Endodermal cell (in vitro differentiated cells): ENCODE results near the gene CDC25B. TPM values are rescaled to one million over a fixed set of nuclear protein-coding genes. Genes with fewer than 3 reads are reported as not detected.
A peak's percentile ranks its signal among the peaks of the same experiment; 100 is the strongest.

ENCODE experiments used
- DNase-seq: peaks from one replicate; pipeline ENCODE4 v3.0.0-alpha.2; 2017
- H3K27ac ChIP-seq: 2 replicates; pipeline ENCODE4 v1.5.1; 2013; ENCODE audit warnings: mild to moderate bottlenecking, low read depth, low read length, moderate library complexity
- H3K27me3 ChIP-seq: 2 replicates; pipeline ENCODE4 v1.6.1; 2013; ENCODE audit warnings: mild to moderate bottlenecking, low read length, moderate library complexity; ENCODE audit not compliant: insufficient read depth, control insufficient read depth, poor library complexity, severe bottlenecking
- H3K36me3 ChIP-seq: 2 replicates; pipeline ENCODE4 v1.7.0; 2013; ENCODE audit warnings: mild to moderate bottlenecking, low read length, moderate library complexity; ENCODE audit not compliant: control insufficient read depth, insufficient read depth
- H3K4me1 ChIP-seq: one replicate; pipeline ENCODE4 v1.7.0; 2013; ENCODE audit warnings: low read length; ENCODE audit not compliant: control insufficient read depth, insufficient read depth
- H3K4me3 ChIP-seq: 2 replicates; pipeline ENCODE4 v1.5.1; 2013; ENCODE audit warnings: mild to moderate bottlenecking, low read length, moderate library complexity
- H3K9ac ChIP-seq: 2 replicates; pipeline ENCODE4 v1.6.1; 2013; ENCODE audit warnings: mild to moderate bottlenecking, low read length, moderate library complexity; ENCODE audit not compliant: poor library complexity, severe bottlenecking; ENCODE audit errors: extremely low read depth
- H3K9me3 ChIP-seq: 2 replicates; pipeline ENCODE4 v1.6.1; 2013; ENCODE audit warnings: mild to moderate bottlenecking, low read length, moderate library complexity; ENCODE audit not compliant: control insufficient read depth
- H3K27ac Mint-ChIP-seq: 2 replicates; pipeline ENCODE4 v1.8.0; 2020; ENCODE audit warnings: mixed read lengths
- H3K27me3 Mint-ChIP-seq: 2 replicates; pipeline ENCODE4 v1.8.0; 2021; ENCODE audit warnings: mild to moderate bottlenecking, mixed read lengths; ENCODE audit not compliant: insufficient read depth
- H3K36me3 Mint-ChIP-seq: 2 replicates; pipeline ENCODE4 v1.8.0; 2020; ENCODE audit warnings: low read depth, mixed read lengths
- H3K4me1 Mint-ChIP-seq: 2 replicates; pipeline ENCODE4 v1.8.0; 2020; ENCODE audit warnings: mixed read lengths
- H3K4me3 Mint-ChIP-seq: 2 replicates; pipeline ENCODE4 v1.8.0; 2020; ENCODE audit warnings: mild to moderate bottlenecking, moderate library complexity, mixed read lengths
- H3K9me3 Mint-ChIP-seq: 2 replicates; pipeline ENCODE4 v1.8.0; 2020; ENCODE audit warnings: mild to moderate bottlenecking, mixed read lengths
- CTCF ChIP-seq: fragments of 200-600 bp; sonication (generic); conservative IDR thresholded peaks from 2 replicates; pipeline ENCODE4 v1.5.0; 2021; ENCODE audit warnings: antibody characterized with exemption, mild to moderate bottlenecking
- WGBS, 2 experiments: methylation state at CpG; one replicate each; pipeline versions ENCODE4 v1.1.5 to v1.1.7; 2013; ENCODE audit warnings: missing lambda C conversion rate in 2 of 2, mixed read lengths in 1 of 2; ENCODE audit not compliant: insufficient coverage in 1 of 2, insufficient read length in 1 of 2; 5-methylcytosine and 5-hydroxymethylcytosine counted together
- total RNA-seq, 2 donors: library from RNA; stranded (reverse); fragmentation: NEBNext Ultra II Directional in 1 of 2; extraction: Animal tissue kit (Norgen Biotek cat#: 25700) in 1 of 2; gene quantifications; 2 replicates in 1 of 2; 3 replicates in 1 of 2; pipeline ENCODE4 v1.2.1, GENCODE V29; 2021

Gene CDC25B
- total RNA-seq, 2 donors from 2014 or later, result 25.7 to 33.6 TPM

GRCh38 chr20:3766422-3767109 is 29.5 kb upstream of the CDC25B start:
- Histone ChIP-seq H3K27me3 (no peaks in the 10 kb centered on the region), H3K9me3 (no peaks in the 10 kb centered on the region), H3K36me3 (no peaks in the 10 kb centered on the region), H3K27ac (no peak overlapping the region), H3K9ac (peak overlapping the region; percentile 38), H3K4me1 (no peaks in the 10 kb centered on the region), H3K4me3 (peak overlapping the region; percentile 88)
- WGBS, 2 experiments, result 40 to 44% methylated on average over 2 to 9 of the region's 9 CpGs
- no peaks in the 10 kb centered on the region for H3K9me3 Mint-ChIP-seq
- H3K27ac Mint-ChIP-seq, result no peak overlapping the region
- peaks cover 2% of the 10 kb centered on the region for H3K36me3 Mint-ChIP-seq
- TF ChIP-seq CTCF, result no peak
- no peak for DNase-seq
- peaks cover 3% of the 10 kb centered on the region for H3K4me1 Mint-ChIP-seq
- H3K27me3 Mint-ChIP-seq, result peaks cover 15% of the 10 kb centered on the region
- H3K4me3 Mint-ChIP-seq, result peak overlapping the region; percentile 71

- H3K4me3 ChIP-seq, result peak overlapping the region; percentile 88
- no peak for DNase-seq
- peaks cover 20% of the 10 kb centered on the region for H3K27me3 Mint-ChIP-seq
- H3K4me3 Mint-ChIP-seq, result peak overlapping the region; percentile 71
- peaks cover 3% of the 10 kb centered on the region for H3K4me1 Mint-ChIP-seq
- no peaks in the 10 kb centered on the region for H3K36me3 ChIP-seq
- H3K9me3 Mint-ChIP-seq, result no peaks in the 10 kb centered on the region
- 2% methylated on average over 21 of the region's 21 CpGs; no CpG with 5 or more reads in 1 of the 2 experiments for WGBS, 2 experiments
- peak overlapping the region; percentile 38 for H3K9ac ChIP-seq
- H3K27me3 ChIP-seq, result no peaks in the 10 kb centered on the region
- H3K36me3 Mint-ChIP-seq, result no peaks in the 10 kb centered on the region
- no peak overlapping the region for H3K27ac ChIP-seq
- peak overlapping the region; percentile 48 for H3K27ac Mint-ChIP-seq
- H3K4me1 ChIP-seq, result no peaks in the 10 kb centered on the region
- no peaks in the 10 kb centered on the region for H3K9me3 ChIP-seq
- TF ChIP-seq CTCF, result no peak
Measured at GRCh38 chr20:3767110-3767426, 29.0 kb upstream of the CDC25B start.

- peak within 1 kb of the TSS; percentile 88 for H3K4me3 ChIP-seq
- H3K9ac ChIP-seq, result peak within 1 kb of the TSS; percentile 80
- Mint-ChIP-seq H3K36me3 (no peaks in the 10 kb centered on the region), H3K9me3 (no peaks in the 10 kb centered on the region), H3K4me1 (peaks cover 3% of the 10 kb centered on the region), H3K4me3 (peak within 1 kb of the TSS; percentile 71), H3K27ac (peak within 1 kb of the TSS; percentile 89), H3K27me3 (peaks cover 24% of the 10 kb centered on the region)
- TF ChIP-seq CTCF, result no peak
- WGBS, 2 experiments, result 0% methylated on average over 20 to 80 of the region's 80 CpGs
- no peaks in the 10 kb centered on the region for H3K9me3 ChIP-seq
- peak within 1 kb of the TSS; percentile 100 for H3K27ac ChIP-seq
- no peaks in the 10 kb centered on the region for H3K36me3 ChIP-seq
- no peaks in the 10 kb centered on the region for H3K4me1 ChIP-seq
- DNase-seq, result peak; percentile 99
- H3K27me3 ChIP-seq, result no peaks in the 10 kb centered on the region
Measured at GRCh38 chr20:3767427-3768341, 28.4 kb upstream of the CDC25B start, which contains the start of gene ADISSP. Gene ADISSP (minus strand): TSS chr20:3767753. CDS start chr20:3760100, 7,653 bp downstream.
